Fibroblast of mammary gland (primary cell): Measurements from ENCODE around the gene LHPP.

ENCODE experiments used
- DNase-seq: peaks from one replicate; pipeline ENCODE4 v3.0.0-alpha.2; 2010; ENCODE audit warnings: low read depth
- H3K4me3 ChIP-seq: 2 replicates; pipeline ENCODE4 v1.5.1; 2011; ENCODE audit warnings: low read depth, mild to moderate bottlenecking, low read length, moderate library complexity; ENCODE audit not compliant: control insufficient read depth
- CTCF ChIP-seq: conservative IDR thresholded peaks from 2 replicates; pipeline ENCODE4 v1.5.1; 2011; ENCODE audit warnings: low read depth, low read length, inconsistent platforms; ENCODE audit not compliant: control insufficient read depth, insufficient read depth

Gene LHPP

GRCh38 chr10:124554085-124554858, 92.6 kb downstream of the LHPP start:
- DNase-seq: no peak
- no peak for TF ChIP-seq CTCF
- no peak overlapping the region for H3K4me3 ChIP-seq

- no peak for TF ChIP-seq CTCF
- H3K4me3 ChIP-seq: no peak overlapping the region
- DNase-seq: no peak
Observed at GRCh38 chr10:124557167-124557566, 95.5 kb downstream of the LHPP start.

GRCh38 chr10:124557648-124558338, 96.2 kb downstream of the LHPP start:
- DNase-seq: peak; percentile 57
- H3K4me3 ChIP-seq: no peak overlapping the region
- no peak for TF ChIP-seq CTCF

GRCh38 chr10:124558339-124559321, 97.0 kb downstream of the LHPP start:
- TF ChIP-seq CTCF: no peak
- peak; percentile 29 for DNase-seq
- H3K4me3 ChIP-seq: no peak overlapping the region

- no peak overlapping the region for H3K4me3 ChIP-seq
- TF ChIP-seq CTCF: no peak
- DNase-seq: no peak
Observed at GRCh38 chr10:124559372-124560132, 97.9 kb downstream of the LHPP start.
